GM12878 (cell line): ENCODE data around the gene PNMA8C. TPM values are rescaled to one million over a fixed set of nuclear protein-coding genes. Genes with fewer than 3 reads are reported as not detected.

Experiments
- ATAC-seq: fragments of 200-7000 bp; cut with Tn5 transposase; 3 replicates; pipeline ENCODE4 v1.9.1; 2020; ENCODE audit warnings: mild to moderate bottlenecking, moderate library complexity
- BruUV-seq: library from RNA; stranded (reverse); fragments of 400-500 nt; replicated peaks from 2 replicates; lab custom pipeline; 2021; lab: Mats Ljungman, UMichigan
- CTCF ChIA-PET: fragments of 300-600 bp; sonication (Branson Sonifier 250); formaldehyde crosslinking; extraction: SDS; loops from one replicate; lab custom pipeline; 2021; ENCODE audit warnings: inconsistent platforms; lab: Yijun Ruan, JAX
- POLR2A ChIA-PET: fragments of 350-600 bp; formaldehyde crosslinking; extraction: SDS; loops from one replicate; lab custom pipeline; 2021; ENCODE audit warnings: inconsistent platforms; lab: Charles Lee
- RAD21 ChIA-PET: fragments of 300-600 bp; sonication (Branson Sonifier 250); formaldehyde crosslinking; loops from one replicate; lab custom pipeline; 2023; ENCODE audit warnings: antibody characterized with exemption; ENCODE audit not compliant: unreplicated experiment; lab: Charles Lee
- SMC1A ChIA-PET: fragments of 300-600 bp; sonication (Branson Sonifier 250); formaldehyde crosslinking; loops from one replicate; lab custom pipeline; 2023; ENCODE audit not compliant: unreplicated experiment, uncharacterized antibody; lab: Charles Lee
- DNase-seq: peaks from one replicate; pipeline ENCODE4 v3.0.0-alpha.2; 2011; ENCODE audit warnings: low read depth, low spot score
- FAIRE-seq: peaks from 3 replicates; lab custom pipeline; 2011; peaks lifted over from hg19 to GRCh38; lab: Jason Lieb, UNC
- H2AFZ ChIP-seq: 2 replicates; pipeline ENCODE4 v1.6.0; 2011; ENCODE audit warnings: low read depth, low read length, control low read depth; ENCODE audit not compliant: control insufficient read depth
- H3K27ac ChIP-seq: 2 replicates; pipeline ENCODE4 v1.5.1; 2011; ENCODE audit warnings: control low read depth; ENCODE audit not compliant: control insufficient read depth, insufficient read depth
- H3K27me3 ChIP-seq, 2 experiments: replicated peaks in 1 of 2; 2 replicates each; pipeline versions ENCODE4 v1.6.0 to v1.6.1; 2011; ENCODE audit warnings: low read length in 1 of 2; ENCODE audit not compliant: control insufficient read depth in 2 of 2, insufficient read depth in 2 of 2
- H3K36me3 ChIP-seq, 2 experiments: 2 replicates each; pipeline ENCODE4 v1.5.1; 2011; ENCODE audit warnings: low read length in 1 of 2; ENCODE audit not compliant: control insufficient read depth in 2 of 2, insufficient read depth in 2 of 2
- H3K4me1 ChIP-seq: 2 replicates; pipeline ENCODE4 v1.6.1; 2011; ENCODE audit warnings: mild to moderate bottlenecking, low read length, moderate library complexity, mixed read lengths; ENCODE audit not compliant: control insufficient read depth, insufficient read depth
- H3K4me2 ChIP-seq: 2 replicates; pipeline ENCODE4 v1.6.0; 2011; ENCODE audit warnings: control low read depth; ENCODE audit not compliant: control insufficient read depth, insufficient read depth
- H3K4me3 ChIP-seq: fragments of 200-600 bp; sonication (generic); 2 replicates; pipeline ENCODE4 v1.5.1; 2016
- H3K79me2 ChIP-seq: 2 replicates; pipeline ENCODE4 v1.6.0; 2011; ENCODE audit warnings: low read length; ENCODE audit not compliant: control insufficient read depth, insufficient read depth
- H3K9ac ChIP-seq: 2 replicates; pipeline ENCODE4 v1.8.0; 2011; ENCODE audit warnings: low read length, control low read depth, mixed read lengths; ENCODE audit not compliant: control insufficient read depth, insufficient read depth
- H3K9me3 ChIP-seq: replicated peaks from 3 replicates; pipeline ENCODE4 v1.5.1; 2011; ENCODE audit warnings: mild to moderate bottlenecking, low read length; ENCODE audit not compliant: control insufficient read depth, insufficient read depth
- H4K20me1 ChIP-seq: 2 replicates; pipeline ENCODE4 v1.6.0; 2011; ENCODE audit not compliant: control insufficient read depth, insufficient read depth
- E2F4 ChIP-seq: IDR thresholded peaks from 2 replicates; pipeline ENCODE4 v1.6.1; 2012; ENCODE audit warnings: low read depth, low read length, improper control_type of control experiment
- MYC ChIP-seq: IDR thresholded peaks from 2 replicates; pipeline ENCODE4 v1.6.1; 2011; ENCODE audit warnings: mild to moderate bottlenecking, low read length, moderate library complexity, inconsistent platforms; ENCODE audit not compliant: insufficient read depth, insufficient replicate concordance, insufficient read length, severe bottlenecking
- NFYA ChIP-seq: IDR thresholded peaks from 2 replicates; pipeline ENCODE4 v1.6.1; 2011; ENCODE audit warnings: low read depth, mild to moderate bottlenecking, low read length, improper control_type of control experiment, borderline replicate concordance
- ZNF687 ChIP-seq: fragments of 450-650 bp; IDR thresholded peaks from 2 replicates; pipeline ENCODE4 v1.6.1; 2017; ENCODE audit warnings: mild to moderate bottlenecking, moderate library complexity
- WGBS: methylation state at CpG from one replicate; pipeline ENCODE4 v1.1.6; 2016; ENCODE audit warnings: low lambda C conversion rate; ENCODE audit not compliant: insufficient replicate concordance, insufficient coverage; ENCODE audit errors: missing lambda C conversion rate; 5-methylcytosine and 5-hydroxymethylcytosine counted together
- in situ Hi-C: fragments of 300-500 bp; cut with MboI; formaldehyde crosslinking; loops from 9 replicates; pipeline ENCODE4 v1.14.3; 2018; ENCODE audit warnings: mixed read lengths
- intact Hi-C: fragments of 100-400 bp; cut with micrococcal nuclease; formaldehyde crosslinking; loops from one replicate; pipeline ENCODE4 v1.14.2; 2022; ENCODE audit not compliant: unreplicated experiment
- polyA plus RNA-seq, 11 experiments: library from polyadenylated mRNA; depleted of rRNA in 4 of 11; unstranded in 6 of 11; stranded (reverse) in 5 of 11; fragments of >200 nt; fragmentation: Nextera tagmentation in 4 of 11; fragmentation: Illumina TruSeq in 1 of 11; extraction: Ambion mirVana in 4 of 11; extraction: Trizol in 1 of 11; gene quantifications; 1 replicate in 1 of 11; 2 replicates in 10 of 11; pipeline versions ENCODE4 v1.2.1 to v1.2.3, GENCODE V29; 2011 to 2016; ENCODE audit warnings: inconsistent platforms in 2 of 11, missing spikeins in 2 of 11, low read depth in 1 of 11
- total RNA-seq, 4 experiments: library from RNA; depleted of rRNA in 3 of 4; stranded (reverse); fragments of >200 nt in 3 of 4; fragmentation: Illumina TruSeq in 1 of 4; extraction: Trizol in 1 of 4; gene quantifications; 2 replicates each; pipeline versions ENCODE4 v1.2.1 to v1.2.3, GENCODE V29; 2013 to 2021
- TF ChIP-seq, protein P1 (sequence below), 3 experiments: IDR thresholded peaks in 2 of 3; conservative IDR thresholded peaks in 1 of 3; 2 replicates each; pipeline ENCODE4 v1.5.1; 2011; ENCODE audit warnings: low read depth in 3 of 3, low read length in 3 of 3, mild to moderate bottlenecking in 3 of 3, control low read depth in 2 of 3, moderate library complexity in 2 of 3, inconsistent platforms in 1 of 3, mixed read lengths in 1 of 3; ENCODE audit not compliant: control insufficient read depth in 2 of 3, insufficient read depth in 1 of 3; ENCODE audit errors: extremely low read depth in 1 of 3
- TF ChIP-seq, protein P2 (sequence below): IDR thresholded peaks from 2 replicates; pipeline ENCODE4 v1.6.1; 2012; ENCODE audit warnings: low read depth, low read length, improper control_type of control experiment

Gene PNMA8C
- total and polyA plus RNA-seq, 10 of the 15 experiments (the other 5 are each of a cell fraction or from before 2014, with no cell fraction given): not detected

- WGBS: 26% methylated on average over 3 of the region's 3 CpGs
- no peak for TF ChIP-seq ZNF687
- no peak for TF ChIP-seq MYC
- Histone ChIP-seq H3K9ac (no peak overlapping the region), H4K20me1 (no peaks in the 10 kb centered on the region), H3K4me3 (no peak overlapping the region), H3K36me3 (no peaks in the 10 kb centered on the region), H3K27ac (no peak overlapping the region), H3K9me3 (no peaks in the 10 kb centered on the region), H3K4me2 (no peak overlapping the region), H3K27me3 (peaks cover 0 to 3% of the 10 kb centered on the region in 2 experiments; a peak in 3 of 4 replicates), H2AFZ (no peak overlapping the region), H3K79me2 (no peaks in the 10 kb centered on the region), H3K4me1 (no peaks in the 10 kb centered on the region)
- intact Hi-C loops (no loop called here), in situ Hi-C loops (no loop called here)
- RAD21 ChIA-PET: no interaction called here
- no peak for FAIRE-seq
- BruUV-seq: no TSS peak
- POLR2A ChIA-PET: no interaction called here
- ATAC-seq: no peak
- CTCF ChIA-PET: no interaction called here
- DNase-seq: no peak
- SMC1A ChIA-PET: no interaction called here
Observed at GRCh38 chr19:46409191-46409590, 19.5 kb downstream of the PNMA8C start.

GRCh38 chr19:46408664-46409039 is 20.1 kb downstream of the PNMA8C start:
- ChIA-PET POLR2A (no interaction called here), CTCF (no interaction called here), SMC1A (no interaction called here), RAD21 (no interaction called here)
- intact Hi-C loops (no loop called here), in situ Hi-C loops (no loop called here)
- Histone ChIP-seq H3K4me1 (no peaks in the 10 kb centered on the region), H2AFZ (no peak overlapping the region), H3K9me3 (no peaks in the 10 kb centered on the region), H3K4me2 (no peak overlapping the region), H3K9ac (no peak overlapping the region), H3K27ac (no peak overlapping the region), H3K36me3 (no peaks in the 10 kb centered on the region), H4K20me1 (no peaks in the 10 kb centered on the region), H3K27me3 (peaks cover 0 to 3% of the 10 kb centered on the region in 2 experiments; a peak in 3 of 4 replicates), H3K79me2 (no peaks in the 10 kb centered on the region), H3K4me3 (no peak overlapping the region)
- WGBS: 1% methylated on average over 11 of the region's 11 CpGs
- DNase-seq: no peak
- FAIRE-seq: no peak
- no peak for ATAC-seq
- no TSS peak for BruUV-seq
- TF ChIP-seq NFYA: no peak
- TF ChIP-seq E2F4: no peak
- TF ChIP-seq, protein P1, sequence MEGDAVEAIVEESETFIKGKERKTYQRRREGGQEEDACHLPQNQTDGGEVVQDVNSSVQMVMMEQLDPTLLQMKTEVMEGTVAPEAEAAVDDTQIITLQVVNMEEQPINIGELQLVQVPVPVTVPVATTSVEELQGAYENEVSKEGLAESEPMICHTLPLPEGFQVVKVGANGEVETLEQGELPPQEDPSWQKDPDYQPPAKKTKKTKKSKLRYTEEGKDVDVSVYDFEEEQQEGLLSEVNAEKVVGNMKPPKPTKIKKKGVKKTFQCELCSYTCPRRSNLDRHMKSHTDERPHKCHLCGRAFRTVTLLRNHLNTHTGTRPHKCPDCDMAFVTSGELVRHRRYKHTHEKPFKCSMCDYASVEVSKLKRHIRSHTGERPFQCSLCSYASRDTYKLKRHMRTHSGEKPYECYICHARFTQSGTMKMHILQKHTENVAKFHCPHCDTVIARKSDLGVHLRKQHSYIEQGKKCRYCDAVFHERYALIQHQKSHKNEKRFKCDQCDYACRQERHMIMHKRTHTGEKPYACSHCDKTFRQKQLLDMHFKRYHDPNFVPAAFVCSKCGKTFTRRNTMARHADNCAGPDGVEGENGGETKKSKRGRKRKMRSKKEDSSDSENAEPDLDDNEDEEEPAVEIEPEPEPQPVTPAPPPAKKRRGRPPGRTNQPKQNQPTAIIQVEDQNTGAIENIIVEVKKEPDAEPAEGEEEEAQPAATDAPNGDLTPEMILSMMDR (IDR thresholded peaks at IDR 0.05 in 2 of 3, conservative IDR thresholded peaks at IDR 0.05 in 1 of 3; ENCODE audit: control insufficient read depth in 2 of 3, extremely low read depth in 1 of 3, insufficient read depth in 1 of 3, low read depth in 3 of 3, low read length in 3 of 3): no peak
- TF ChIP-seq, protein P2, sequence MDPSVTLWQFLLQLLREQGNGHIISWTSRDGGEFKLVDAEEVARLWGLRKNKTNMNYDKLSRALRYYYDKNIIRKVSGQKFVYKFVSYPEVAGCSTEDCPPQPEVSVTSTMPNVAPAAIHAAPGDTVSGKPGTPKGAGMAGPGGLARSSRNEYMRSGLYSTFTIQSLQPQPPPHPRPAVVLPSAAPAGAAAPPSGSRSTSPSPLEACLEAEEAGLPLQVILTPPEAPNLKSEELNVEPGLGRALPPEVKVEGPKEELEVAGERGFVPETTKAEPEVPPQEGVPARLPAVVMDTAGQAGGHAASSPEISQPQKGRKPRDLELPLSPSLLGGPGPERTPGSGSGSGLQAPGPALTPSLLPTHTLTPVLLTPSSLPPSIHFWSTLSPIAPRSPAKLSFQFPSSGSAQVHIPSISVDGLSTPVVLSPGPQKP: no peak
